Psoas muscle (tissue), 8 donors: ENCODE data around the gene PTPN14. TPM values are rescaled to one million over a fixed set of nuclear protein-coding genes. Genes with fewer than 3 reads are reported as not detected.

ENCODE experiments used
- ATAC-seq, 4 donors: fragments of 200-7000 bp; cut with Tn5 transposase; one replicate each; pipeline ENCODE4 v1.9.1; 2020; ENCODE audit warnings: moderate library complexity in 3 of 4, mild to moderate bottlenecking in 2 of 4
- DNase-seq, 2 donors: peaks; one replicate each; pipeline ENCODE4 v3.0.0-alpha.2; 2020
- H3K27ac ChIP-seq: fragments of 200-600 bp; one replicate; pipeline ENCODE4 v1.8.0; 2022
- H3K27me3 ChIP-seq, 3 donors: fragments of 200-600 bp in 1 of 3; one replicate each; pipeline versions ENCODE4 v1.6.1 to v1.8.0; 2013 to 2022; ENCODE audit warnings: low read length in 2 of 3, mild to moderate bottlenecking in 2 of 3, moderate library complexity in 1 of 3; ENCODE audit not compliant: insufficient read depth in 3 of 3
- H3K36me3 ChIP-seq, 2 donors: fragments of 200-600 bp in 1 of 2; one replicate each; pipeline versions ENCODE4 v1.6.1 to v1.8.0; 2013 to 2022; ENCODE audit warnings: low read depth in 1 of 2, mild to moderate bottlenecking in 1 of 2, moderate library complexity in 1 of 2; ENCODE audit not compliant: insufficient read depth in 1 of 2
- H3K4me1 ChIP-seq: fragments of 200-600 bp; one replicate; pipeline ENCODE4 v1.8.0; 2022
- H3K4me3 ChIP-seq: fragments of 200-600 bp; one replicate; pipeline ENCODE4 v1.8.0; 2022; ENCODE audit warnings: mild to moderate bottlenecking
- H3K9me3 ChIP-seq: fragments of 200-600 bp; one replicate; pipeline ENCODE4 v1.8.0; 2022
- whole genome bisulfite sequencing, 3 donors: extraction: QIAGEN DNeasy Blood & Tissue Kit; methylation state at CpG; one replicate each; pipeline versions ENCODE4 v1.1.6 to v1.1.7; 2013; 5-methylcytosine and 5-hydroxymethylcytosine counted together
- intact Hi-C, 2 donors: fragments of 100-400 bp; cut with DNase I; formaldehyde crosslinking; loops; one replicate each; pipeline versions ENCODE4 v1.11.0 to v1.14.2; 2022
- polyA plus RNA-seq, 3 donors: library from polyadenylated mRNA; stranded (reverse); fragments of 200-250 nt; gene quantifications; one replicate each; pipeline ENCODE4 v1.2.3, GENCODE V29; 2013
- total RNA-seq, 4 donors: library from RNA; stranded (reverse); fragmentation: NEBNext Ultra II Directional in 2 of 4; extraction: Animal tissue kit (Norgen Biotek cat#: 25700) in 2 of 4; gene quantifications; one replicate each; pipeline versions ENCODE4 v1.2.1 to v1.2.4, GENCODE V29; 2021 to 2023
- TF ChIP-seq, protein P1 (sequence below): fragments of 200-600 bp; IDR thresholded peaks from one replicate; pipeline ENCODE4 v1.8.0; 2022; ENCODE audit warnings: antibody characterized with exemption
- donor health status: healthy with polysubstance abuse.
- donor health status: DM: no; HTN: no; CAD: no; lungs with moderate emphysema.
- donor health status: Bipolar disorder and iron deficiency.
- donor health status: healthy.
- donor health status: DM: yes; HTN: yes; CAD: no.
- donor health status: DM: no; HTN: no; CAD: no.
- donor health status: DM: no; HTN: no; CAD: no.
- donor health status: DM: yes; HTN: yes; CAD: no.

The PTPN14 gene
- total and polyA plus RNA-seq, 7 donors = 7.2 to 106 (median 50.8) TPM

DNA sequence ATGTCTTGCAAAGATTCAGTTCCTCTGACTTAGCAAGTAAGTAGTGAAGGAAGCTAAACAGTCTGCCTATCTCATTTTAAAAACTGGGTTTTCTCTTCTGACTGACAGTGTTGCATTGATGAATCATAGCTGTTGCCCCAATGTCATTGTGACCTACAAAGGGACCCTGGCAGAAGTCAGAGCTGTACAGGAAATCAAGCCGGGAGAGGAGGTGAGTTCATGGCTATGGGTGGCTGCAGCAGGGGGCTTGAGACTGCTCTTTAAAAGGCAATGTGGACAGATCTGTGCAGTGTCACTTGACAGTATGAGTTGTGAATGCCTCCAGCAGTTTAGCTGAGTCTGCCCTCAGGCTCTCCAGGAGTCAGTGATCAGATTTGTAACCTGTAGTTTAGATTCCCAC, 223.9 kb downstream of the PTPN14 start:
- no peak for DNase-seq
- WGBS, 3 donors = 30 to 50% (median 38%) methylated on average over 1 of the region's 1 CpG
- no peaks in the 10 kb centered on the region for H3K4me1 ChIP-seq
- intact Hi-C loops = loop anchor here in 1 of 2 donors (2.0 kb wide), 1 partner anchor 67 kb away; no protein-coding TSS in a partner anchor
- TF ChIP-seq, protein P1, sequence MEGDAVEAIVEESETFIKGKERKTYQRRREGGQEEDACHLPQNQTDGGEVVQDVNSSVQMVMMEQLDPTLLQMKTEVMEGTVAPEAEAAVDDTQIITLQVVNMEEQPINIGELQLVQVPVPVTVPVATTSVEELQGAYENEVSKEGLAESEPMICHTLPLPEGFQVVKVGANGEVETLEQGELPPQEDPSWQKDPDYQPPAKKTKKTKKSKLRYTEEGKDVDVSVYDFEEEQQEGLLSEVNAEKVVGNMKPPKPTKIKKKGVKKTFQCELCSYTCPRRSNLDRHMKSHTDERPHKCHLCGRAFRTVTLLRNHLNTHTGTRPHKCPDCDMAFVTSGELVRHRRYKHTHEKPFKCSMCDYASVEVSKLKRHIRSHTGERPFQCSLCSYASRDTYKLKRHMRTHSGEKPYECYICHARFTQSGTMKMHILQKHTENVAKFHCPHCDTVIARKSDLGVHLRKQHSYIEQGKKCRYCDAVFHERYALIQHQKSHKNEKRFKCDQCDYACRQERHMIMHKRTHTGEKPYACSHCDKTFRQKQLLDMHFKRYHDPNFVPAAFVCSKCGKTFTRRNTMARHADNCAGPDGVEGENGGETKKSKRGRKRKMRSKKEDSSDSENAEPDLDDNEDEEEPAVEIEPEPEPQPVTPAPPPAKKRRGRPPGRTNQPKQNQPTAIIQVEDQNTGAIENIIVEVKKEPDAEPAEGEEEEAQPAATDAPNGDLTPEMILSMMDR = no peak
- H3K27me3 ChIP-seq = no peaks in the 10 kb centered on the region
- ATAC-seq = no peak
- H3K36me3 ChIP-seq = peaks cover 0 to 65% of the 10 kb centered on the region in 2 donors
- H3K9me3 ChIP-seq = no peaks in the 10 kb centered on the region
- no peak overlapping the region for H3K27ac ChIP-seq
- H3K4me3 ChIP-seq = no peak overlapping the region

DNA sequence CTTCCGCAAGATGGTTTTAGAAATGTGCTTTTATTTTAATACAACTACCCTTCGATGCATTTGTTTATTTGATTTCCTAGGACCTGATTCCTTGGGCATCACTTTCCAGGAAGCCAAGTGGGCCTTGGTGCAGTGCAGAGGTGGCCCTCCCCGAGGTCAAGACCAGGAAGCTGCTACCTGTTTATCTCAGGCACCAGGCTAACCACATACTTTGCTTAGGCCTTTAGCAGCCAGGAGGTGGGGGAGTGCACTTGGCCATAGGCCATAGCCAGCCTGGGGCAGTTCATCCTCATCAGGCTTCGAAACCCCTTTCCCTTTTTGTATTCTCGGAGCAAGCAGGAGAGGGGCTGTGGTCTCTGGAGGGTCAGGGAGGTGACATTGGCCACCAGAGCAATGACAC, 225.0 kb downstream of the PTPN14 start:
- 89 to 92% (median 92%) methylated on average over 5 of the region's 5 CpGs for WGBS, 3 donors
- Histone ChIP-seq H3K27me3 (no peaks in the 10 kb centered on the region), H3K4me1 (no peaks in the 10 kb centered on the region), H3K36me3 (peaks cover 0 to 75% of the 10 kb centered on the region in 2 donors), H3K27ac (no peak overlapping the region), H3K4me3 (no peak overlapping the region), H3K9me3 (no peaks in the 10 kb centered on the region)
- DNase-seq (no peak), ATAC-seq (no peak)
- TF ChIP-seq, protein P1 = no peak
- intact Hi-C loops = loop anchor here in 1 of 2 donors (2.0 kb wide), 1 partner anchor 66 kb away; no protein-coding TSS in a partner anchor

DNA sequence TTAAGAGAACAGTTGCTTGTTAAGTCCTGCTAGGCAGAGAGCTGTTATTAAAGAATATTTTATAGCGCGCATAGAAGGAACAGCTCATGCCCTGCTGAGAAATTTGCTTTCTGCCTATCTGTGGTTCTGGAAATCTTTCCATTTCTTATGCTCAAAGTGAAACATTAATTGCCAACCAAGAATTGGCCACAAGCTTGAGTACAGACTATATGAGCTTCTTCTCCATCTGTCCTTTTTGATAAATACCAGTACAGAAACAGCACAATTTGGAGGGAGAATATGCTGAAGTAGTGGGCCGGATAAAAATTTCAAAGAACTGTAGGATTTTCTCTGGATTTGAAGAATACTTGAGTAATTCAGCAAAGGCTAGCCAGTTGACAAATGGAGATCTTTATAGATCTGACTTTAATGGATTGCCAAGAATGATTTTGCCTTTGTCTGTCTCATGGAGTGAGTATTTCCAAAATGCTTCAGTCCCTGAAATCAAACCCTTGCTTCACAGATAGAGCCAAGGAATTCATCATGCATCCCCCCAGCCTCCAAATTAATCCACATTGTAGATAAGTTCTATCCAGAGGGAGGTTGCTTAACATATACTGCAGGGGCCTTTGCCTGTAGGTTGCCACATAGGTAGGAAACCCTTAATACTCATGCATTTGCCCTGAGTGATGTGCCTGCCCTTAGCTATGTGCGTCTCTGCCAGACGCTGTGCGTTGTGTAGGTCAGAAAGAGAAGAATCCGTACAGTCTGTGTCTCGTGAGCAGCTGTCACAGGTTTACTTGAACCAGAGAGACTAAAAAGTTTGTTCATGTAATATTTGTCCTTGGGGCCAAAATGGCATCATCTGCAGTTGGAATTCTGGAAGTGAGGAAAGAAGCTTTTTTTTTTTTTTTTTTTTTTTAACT, 226.3 kb downstream of the PTPN14 start:
- H3K27me3 ChIP-seq = no peaks in the 10 kb centered on the region

DNA sequence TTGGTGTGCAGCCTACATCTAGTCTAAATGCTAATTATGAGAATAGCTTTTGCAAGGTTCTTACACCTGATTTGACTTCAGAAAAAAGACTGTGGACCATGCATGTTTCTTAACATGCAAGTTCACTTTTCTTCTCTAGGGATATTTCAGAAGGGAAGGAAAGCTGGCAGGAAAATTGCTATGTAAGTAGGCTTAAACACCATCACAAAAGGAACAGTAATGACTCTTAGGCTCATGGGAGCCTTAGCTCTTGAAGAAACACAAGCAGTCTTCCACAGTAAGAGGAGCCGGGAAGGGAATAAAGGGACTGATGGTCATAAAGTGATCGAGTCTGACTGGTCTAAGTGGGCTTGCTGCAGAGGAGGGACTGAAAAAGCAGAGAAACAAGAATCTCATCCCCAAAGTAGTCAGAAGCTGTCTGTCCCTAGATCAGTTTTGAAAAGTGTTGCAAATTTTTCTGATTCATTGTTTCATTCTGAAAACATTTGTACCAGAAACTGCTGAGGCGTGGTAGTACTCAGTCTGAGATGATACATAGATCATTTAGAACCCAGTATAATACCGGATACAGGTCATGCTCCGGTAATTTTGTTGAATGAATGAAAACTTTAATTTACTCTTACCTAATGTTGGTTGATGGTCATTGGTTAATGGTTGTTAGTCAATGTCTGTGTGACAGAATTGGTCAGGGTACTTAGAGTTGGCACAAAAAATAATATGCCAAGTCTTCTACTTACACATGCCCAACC, 229.5 kb downstream of the PTPN14 start:
- TF ChIP-seq, protein P1 = no peak
- ATAC-seq (no peak), DNase-seq (no peak)
- no peaks in the 10 kb centered on the region for H3K9me3 ChIP-seq
- H3K4me1 ChIP-seq = peaks cover 7% of the 10 kb centered on the region
- H3K36me3 ChIP-seq = peaks cover 0 to 77% of the 10 kb centered on the region in 2 donors
- intact Hi-C loops = no loop called here
- H3K27ac ChIP-seq = no peak overlapping the region
- no peak overlapping the region for H3K4me3 ChIP-seq
- WGBS, 3 donors = 83 to 86% (median 85%) methylated on average over 5 of the region's 5 CpGs
- H3K27me3 ChIP-seq = no peaks in the 10 kb centered on the region

More for the DNA sequence above, 226.3 kb downstream of the PTPN14 start:
- H3K9me3 ChIP-seq = no peaks in the 10 kb centered on the region
- no peaks in the 10 kb centered on the region for H3K4me1 ChIP-seq
- intact Hi-C loops = loop anchor here in 1 of 2 donors (1.0 kb wide), 1 partner anchor 114 kb away; no protein-coding TSS in a partner anchor
- no peak for ATAC-seq
- H3K36me3 ChIP-seq = peaks cover 0 to 79% of the 10 kb centered on the region in 2 donors
- WGBS, 3 donors = 96 to 97% (median 96%) methylated on average over 8 of the region's 8 CpGs
- TF ChIP-seq, protein P1 = no peak
- H3K4me3 ChIP-seq = no peak overlapping the region
- no peak overlapping the region for H3K27ac ChIP-seq
- DNase-seq = no peak
